ENCODE results near the gene IPO7. TPM values are rescaled to one million over a fixed set of nuclear protein-coding genes. Genes with fewer than 3 reads are reported as not detected.

IPO7 gene
- polyA plus RNA-seq, 1 of the 3 experiments (the other 2 are of a cell fraction): 25.4 TPM

GRCh38 chr11:9470765-9471164 lies 86.3 kb downstream of the IPO7 start:
- POLR2A ChIA-PET: interaction anchor here (1.2 kb wide), 1 partner anchor 10 kb away, joined by 4 read pairs; the partner anchor contains the start of gene ZNF143
- no peaks in the 10 kb centered on the region for H3K9me2 ChIP-seq
- TF ChIP-seq SMC3 (IDR thresholded peaks at IDR 0.05; ENCODE audit: low read depth, low read length): no peak
- TF ChIP-seq MEF2A (IDR thresholded peaks at IDR 0.05; ENCODE audit: borderline replicate concordance, low read depth): no peak
- TF ChIP-seq RFX5 (IDR thresholded peaks at IDR 0.05; ENCODE audit: low read length): no peak
- TF ChIP-seq CHD2 (IDR thresholded peaks at IDR 0.05; ENCODE audit: low read length, partially characterized antibody): no peak
- no peak for TF ChIP-seq SIN3A (IDR thresholded peaks at IDR 0.05; ENCODE audit: borderline replicate concordance, low read depth, low read length)
- TF ChIP-seq, protein P1, sequence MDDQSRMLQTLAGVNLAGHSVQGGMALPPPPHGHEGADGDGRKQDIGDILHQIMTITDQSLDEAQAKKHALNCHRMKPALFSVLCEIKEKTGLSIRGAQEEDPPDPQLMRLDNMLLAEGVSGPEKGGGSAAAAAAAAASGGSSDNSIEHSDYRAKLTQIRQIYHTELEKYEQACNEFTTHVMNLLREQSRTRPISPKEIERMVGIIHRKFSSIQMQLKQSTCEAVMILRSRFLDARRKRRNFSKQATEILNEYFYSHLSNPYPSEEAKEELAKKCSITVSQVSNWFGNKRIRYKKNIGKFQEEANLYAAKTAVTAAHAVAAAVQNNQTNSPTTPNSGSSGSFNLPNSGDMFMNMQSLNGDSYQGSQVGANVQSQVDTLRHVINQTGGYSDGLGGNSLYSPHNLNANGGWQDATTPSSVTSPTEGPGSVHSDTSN (IDR thresholded peaks at IDR 0.05): no peak
- no peak for TF ChIP-seq TAF1 (IDR thresholded peaks at IDR 0.05; ENCODE audit: borderline replicate concordance, low read depth, low read length)
- TF ChIP-seq FOXJ3 (CRISPR knock-in tag; IDR thresholded peaks at IDR 0.05): no peak
- TF ChIP-seq, protein P2, sequence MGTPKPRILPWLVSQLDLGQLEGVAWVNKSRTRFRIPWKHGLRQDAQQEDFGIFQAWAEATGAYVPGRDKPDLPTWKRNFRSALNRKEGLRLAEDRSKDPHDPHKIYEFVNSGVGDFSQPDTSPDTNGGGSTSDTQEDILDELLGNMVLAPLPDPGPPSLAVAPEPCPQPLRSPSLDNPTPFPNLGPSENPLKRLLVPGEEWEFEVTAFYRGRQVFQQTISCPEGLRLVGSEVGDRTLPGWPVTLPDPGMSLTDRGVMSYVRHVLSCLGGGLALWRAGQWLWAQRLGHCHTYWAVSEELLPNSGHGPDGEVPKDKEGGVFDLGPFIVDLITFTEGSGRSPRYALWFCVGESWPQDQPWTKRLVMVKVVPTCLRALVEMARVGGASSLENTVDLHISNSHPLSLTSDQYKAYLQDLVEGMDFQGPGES (IDR thresholded peaks at IDR 0.05; ENCODE audit: low read depth, low read length): no peak
- TF ChIP-seq EZH2phosphoT487 (IDR thresholded peaks at IDR 0.05; ENCODE audit: borderline replicate concordance, low read depth): no peak
- TF ChIP-seq, protein P3, sequence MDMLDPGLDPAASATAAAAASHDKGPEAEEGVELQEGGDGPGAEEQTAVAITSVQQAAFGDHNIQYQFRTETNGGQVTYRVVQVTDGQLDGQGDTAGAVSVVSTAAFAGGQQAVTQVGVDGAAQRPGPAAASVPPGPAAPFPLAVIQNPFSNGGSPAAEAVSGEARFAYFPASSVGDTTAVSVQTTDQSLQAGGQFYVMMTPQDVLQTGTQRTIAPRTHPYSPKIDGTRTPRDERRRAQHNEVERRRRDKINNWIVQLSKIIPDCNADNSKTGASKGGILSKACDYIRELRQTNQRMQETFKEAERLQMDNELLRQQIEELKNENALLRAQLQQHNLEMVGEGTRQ (IDR thresholded peaks at IDR 0.05; ENCODE audit: borderline replicate concordance, low read depth, low read length): no peak
- TF ChIP-seq MXI1 (IDR thresholded peaks at IDR 0.05; ENCODE audit: low read depth, low read length): no peak
- TF ChIP-seq GABPA (IDR thresholded peaks at IDR 0.05; ENCODE audit: low read depth): no peak
- TF ChIP-seq YY1 (IDR thresholded peaks at IDR 0.05; ENCODE audit: low read depth): no peak
- TF ChIP-seq MAX (IDR thresholded peaks at IDR 0.05; ENCODE audit: low read depth): no peak
- TF ChIP-seq ELF1 (IDR thresholded peaks at IDR 0.05): no peak
- TF ChIP-seq, protein P4, sequence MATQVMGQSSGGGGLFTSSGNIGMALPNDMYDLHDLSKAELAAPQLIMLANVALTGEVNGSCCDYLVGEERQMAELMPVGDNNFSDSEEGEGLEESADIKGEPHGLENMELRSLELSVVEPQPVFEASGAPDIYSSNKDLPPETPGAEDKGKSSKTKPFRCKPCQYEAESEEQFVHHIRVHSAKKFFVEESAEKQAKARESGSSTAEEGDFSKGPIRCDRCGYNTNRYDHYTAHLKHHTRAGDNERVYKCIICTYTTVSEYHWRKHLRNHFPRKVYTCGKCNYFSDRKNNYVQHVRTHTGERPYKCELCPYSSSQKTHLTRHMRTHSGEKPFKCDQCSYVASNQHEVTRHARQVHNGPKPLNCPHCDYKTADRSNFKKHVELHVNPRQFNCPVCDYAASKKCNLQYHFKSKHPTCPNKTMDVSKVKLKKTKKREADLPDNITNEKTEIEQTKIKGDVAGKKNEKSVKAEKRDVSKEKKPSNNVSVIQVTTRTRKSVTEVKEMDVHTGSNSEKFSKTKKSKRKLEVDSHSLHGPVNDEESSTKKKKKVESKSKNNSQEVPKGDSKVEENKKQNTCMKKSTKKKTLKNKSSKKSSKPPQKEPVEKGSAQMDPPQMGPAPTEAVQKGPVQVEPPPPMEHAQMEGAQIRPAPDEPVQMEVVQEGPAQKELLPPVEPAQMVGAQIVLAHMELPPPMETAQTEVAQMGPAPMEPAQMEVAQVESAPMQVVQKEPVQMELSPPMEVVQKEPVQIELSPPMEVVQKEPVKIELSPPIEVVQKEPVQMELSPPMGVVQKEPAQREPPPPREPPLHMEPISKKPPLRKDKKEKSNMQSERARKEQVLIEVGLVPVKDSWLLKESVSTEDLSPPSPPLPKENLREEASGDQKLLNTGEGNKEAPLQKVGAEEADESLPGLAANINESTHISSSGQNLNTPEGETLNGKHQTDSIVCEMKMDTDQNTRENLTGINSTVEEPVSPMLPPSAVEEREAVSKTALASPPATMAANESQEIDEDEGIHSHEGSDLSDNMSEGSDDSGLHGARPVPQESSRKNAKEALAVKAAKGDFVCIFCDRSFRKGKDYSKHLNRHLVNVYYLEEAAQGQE (IDR thresholded peaks at IDR 0.05; ENCODE audit: low read depth, low read length): no peak
- 93% methylated on average over 4 of the region's 4 CpGs for WGBS (ENCODE audit: low lambda C conversion rate)
- CTCF ChIA-PET: interaction anchor here (0.8 kb wide), 1 partner anchor 86 kb away, joined by 3 read pairs; the partner anchor contains the start of gene IPO7
- peaks cover 4 to 30% of the 10 kb centered on the region in 2 experiments for H3K36me3 ChIP-seq (replicated peaks in 1 of 2; ENCODE audit: control insufficient read depth in 1 of 2, insufficient read depth in 2 of 2, low read length in 1 of 2)
- no peak overlapping the region for H3K4me2 ChIP-seq
- no peak overlapping the region for H3K27ac ChIP-seq (ENCODE audit: low read depth in 2 of 2, low read length in 1 of 2)
- no peak for DNase-seq
- no peaks in the 10 kb centered on the region for H3K27me3 ChIP-seq (ENCODE audit: insufficient read depth)
- peaks cover 40% of the 10 kb centered on the region for H3K79me2 ChIP-seq (ENCODE audit: insufficient read depth)
- H3K4me3 ChIP-seq (ENCODE audit: low read depth in 2 of 2, low read length in 1 of 2): no peak overlapping the region
- peaks cover 10% of the 10 kb centered on the region for H3F3A ChIP-seq (replicated peaks; ENCODE audit: insufficient read depth)
- H2AFZ ChIP-seq (ENCODE audit: low read depth): no peak overlapping the region
- H3K9me3 ChIP-seq: no peaks in the 10 kb centered on the region
- no peaks in the 10 kb centered on the region for H3K4me1 ChIP-seq (ENCODE audit: control insufficient read depth in 1 of 2, insufficient read depth in 2 of 2, low read depth in 1 of 2, low read length in 1 of 2)
- no peaks in the 10 kb centered on the region for H4K20me1 ChIP-seq (ENCODE audit: insufficient read depth)
- H3K9ac ChIP-seq: no peak overlapping the region

Data from SK-N-SH (cell line).